Kidney epithelial cell (primary cell): Measurements from ENCODE around the gene ALKBH8. TPM values are rescaled to one million over a fixed set of nuclear protein-coding genes. Genes with fewer than 3 reads are reported as not detected.
"Not testable (repeated sequence)": the region's sequence is repeated elsewhere in the genome, so short reads cannot be mapped to it uniquely, and the experiment has no call there.

Experiments used
- DNase-seq: peaks from one replicate; pipeline ENCODE4 v3.0.0-alpha.2; 2010; ENCODE audit warnings: low read depth
- H3K27me3 ChIP-seq: 2 replicates; pipeline ENCODE4 v1.6.0; 2011; ENCODE audit warnings: low read length; ENCODE audit not compliant: control insufficient read depth, insufficient read depth
- H3K36me3 ChIP-seq: 2 replicates; pipeline ENCODE4 v1.5.1; 2011; ENCODE audit warnings: low read length; ENCODE audit not compliant: control insufficient read depth, insufficient read depth
- H3K4me3 ChIP-seq: 2 replicates; pipeline ENCODE4 v1.5.1; 2011; ENCODE audit warnings: low read depth, mild to moderate bottlenecking, control low read depth, low read length
- CTCF ChIP-seq: IDR thresholded peaks from 2 replicates; pipeline ENCODE4 v1.5.1; 2011; ENCODE audit warnings: mild to moderate bottlenecking, moderate library complexity, low read length, control low read depth, inconsistent platforms; ENCODE audit not compliant: insufficient read depth, poor library complexity, severe bottlenecking
- total RNA-seq: library from RNA; depleted of rRNA; stranded (reverse); fragments of >200 nt; gene quantifications from 2 replicates; pipeline ENCODE4 v1.2.3, GENCODE V29; 2015

ALKBH8 gene
- total RNA-seq, 1 donor from 2014 or later, result 7.1 TPM

- no peak for TF ChIP-seq CTCF
- H3K27me3 ChIP-seq, result no peaks in the 10 kb centered on the region
- DNase-seq, result no peak
- no peak overlapping the region for H3K4me3 ChIP-seq
- H3K36me3 ChIP-seq, result no peaks in the 10 kb centered on the region
Observed at GRCh38 chr11:107538821-107539220, 26.7 kb downstream of the ALKBH8 start.

DNA sequence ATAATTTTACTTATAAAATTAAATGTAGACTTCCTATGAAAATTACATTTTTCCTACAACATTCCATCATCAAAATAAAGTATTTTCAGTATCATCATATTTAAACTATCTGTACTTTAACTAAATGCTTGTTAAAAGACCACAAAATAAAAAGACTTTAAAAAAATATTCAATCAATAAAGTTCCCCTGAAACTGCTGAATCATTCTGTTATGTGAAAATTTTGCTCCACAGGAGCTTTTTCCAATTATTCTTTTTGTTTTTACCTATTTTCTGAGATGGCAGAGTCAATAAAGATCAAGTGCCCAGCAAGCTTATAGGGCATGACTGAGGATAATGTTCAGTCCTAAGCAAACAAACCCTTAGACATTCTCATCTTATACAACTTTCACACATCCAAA is 27.3 kb downstream of the ALKBH8 start:
- DNase-seq, result no peak
- Histone ChIP-seq H3K27me3 (no peaks in the 10 kb centered on the region), H3K4me3 (no peak overlapping the region), H3K36me3 (no peaks in the 10 kb centered on the region)
- TF ChIP-seq CTCF, result no peak

GRCh38 chr11:107537155-107537554 is 28.4 kb downstream of the ALKBH8 start:
- H3K36me3 ChIP-seq, H3K27me3 ChIP-seq, H3K4me3 ChIP-seq, DNase-seq: not testable (repeated sequence)

GRCh38 chr11:107526197-107526596 is 39.3 kb downstream of the ALKBH8 start:
- Histone ChIP-seq H3K36me3 (no peaks in the 10 kb centered on the region), H3K4me3 (no peak overlapping the region), H3K27me3 (no peaks in the 10 kb centered on the region)
- no peak for TF ChIP-seq CTCF
- DNase-seq, result no peak

- TF ChIP-seq CTCF, result no peak
- H3K4me3 ChIP-seq, result no peak overlapping the region
- no peak for DNase-seq
- H3K36me3 ChIP-seq, result no peaks in the 10 kb centered on the region
- H3K27me3 ChIP-seq, result no peaks in the 10 kb centered on the region
Observed at GRCh38 chr11:107508858-107509244, 56.7 kb downstream of the ALKBH8 start.

DNA sequence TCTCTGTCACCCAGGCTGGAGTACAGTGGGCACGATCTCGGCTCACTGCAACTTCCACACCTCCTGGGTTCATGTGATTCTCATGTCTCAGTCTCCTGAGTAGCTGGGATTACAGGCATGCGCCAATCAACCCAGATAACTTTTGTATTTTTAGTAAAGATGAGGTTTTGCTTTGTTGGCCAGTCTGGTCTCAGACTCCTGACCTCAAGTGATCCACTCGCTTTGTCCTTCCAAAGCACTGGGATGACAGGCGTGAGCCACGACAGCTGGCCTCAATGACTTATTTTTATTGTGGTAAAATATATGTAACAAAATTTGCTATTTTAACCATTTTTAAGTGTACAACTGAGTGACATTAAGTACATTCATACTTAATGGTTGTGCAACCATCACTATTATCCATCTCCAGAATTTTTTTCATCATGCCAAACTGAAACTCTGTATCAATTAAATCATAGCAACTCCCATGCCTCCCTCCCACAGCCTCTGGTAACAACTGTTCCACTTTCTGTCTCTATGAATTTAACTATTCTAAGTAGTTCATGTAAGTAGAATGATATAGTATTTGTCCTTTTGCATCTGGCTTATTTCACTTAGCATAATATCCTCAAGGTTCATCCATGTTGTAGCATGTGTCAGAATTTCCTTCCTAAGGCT is 57.2 kb downstream of the ALKBH8 start:
- H3K27me3 ChIP-seq, result no peaks in the 10 kb centered on the region
- no peaks in the 10 kb centered on the region for H3K36me3 ChIP-seq
- DNase-seq, result no peak
- H3K4me3 ChIP-seq, result no peak overlapping the region
- TF ChIP-seq CTCF, result no peak
